GM12878 (cell line): Measurements from ENCODE around the gene RAB26. TPM values are rescaled to one million over a fixed set of nuclear protein-coding genes. Genes with fewer than 3 reads are reported as not detected.

ENCODE experiments used
- ATAC-seq: fragments of 200-7000 bp; cut with Tn5 transposase; 3 replicates; pipeline ENCODE4 v1.9.1; 2020; ENCODE audit warnings: mild to moderate bottlenecking, moderate library complexity
- BruUV-seq: library from RNA; stranded (reverse); fragments of 400-500 nt; replicated peaks from 2 replicates; lab custom pipeline; 2021; lab: Mats Ljungman, UMichigan
- CTCF ChIA-PET: fragments of 300-600 bp; sonication (Branson Sonifier 250); formaldehyde crosslinking; extraction: SDS; loops from one replicate; lab custom pipeline; 2021; ENCODE audit warnings: inconsistent platforms; lab: Yijun Ruan, JAX
- POLR2A ChIA-PET: fragments of 350-600 bp; formaldehyde crosslinking; extraction: SDS; loops from one replicate; lab custom pipeline; 2021; ENCODE audit warnings: inconsistent platforms; lab: Charles Lee
- RAD21 ChIA-PET: fragments of 300-600 bp; sonication (Branson Sonifier 250); formaldehyde crosslinking; loops from one replicate; lab custom pipeline; 2023; ENCODE audit warnings: antibody characterized with exemption; ENCODE audit not compliant: unreplicated experiment; lab: Charles Lee
- SMC1A ChIA-PET: fragments of 300-600 bp; sonication (Branson Sonifier 250); formaldehyde crosslinking; loops from one replicate; lab custom pipeline; 2023; ENCODE audit not compliant: unreplicated experiment, uncharacterized antibody; lab: Charles Lee
- DNase-seq: peaks from one replicate; pipeline ENCODE4 v3.0.0-alpha.2; 2011; ENCODE audit warnings: low read depth, low spot score
- FAIRE-seq: peaks from 3 replicates; lab custom pipeline; 2011; peaks lifted over from hg19 to GRCh38; lab: Jason Lieb, UNC
- H2AFZ ChIP-seq: 2 replicates; pipeline ENCODE4 v1.6.0; 2011; ENCODE audit warnings: low read depth, low read length, control low read depth; ENCODE audit not compliant: control insufficient read depth
- H3K27ac ChIP-seq: 2 replicates; pipeline ENCODE4 v1.5.1; 2011; ENCODE audit warnings: control low read depth; ENCODE audit not compliant: control insufficient read depth, insufficient read depth
- H3K27me3 ChIP-seq, 2 experiments: replicated peaks in 1 of 2; 2 replicates each; pipeline versions ENCODE4 v1.6.0 to v1.6.1; 2011; ENCODE audit warnings: low read length in 1 of 2; ENCODE audit not compliant: control insufficient read depth in 2 of 2, insufficient read depth in 2 of 2
- H3K36me3 ChIP-seq, 2 experiments: 2 replicates each; pipeline ENCODE4 v1.5.1; 2011; ENCODE audit warnings: low read length in 1 of 2; ENCODE audit not compliant: control insufficient read depth in 2 of 2, insufficient read depth in 2 of 2
- H3K4me1 ChIP-seq: 2 replicates; pipeline ENCODE4 v1.6.1; 2011; ENCODE audit warnings: mild to moderate bottlenecking, low read length, moderate library complexity, mixed read lengths; ENCODE audit not compliant: control insufficient read depth, insufficient read depth
- H3K4me2 ChIP-seq: 2 replicates; pipeline ENCODE4 v1.6.0; 2011; ENCODE audit warnings: control low read depth; ENCODE audit not compliant: control insufficient read depth, insufficient read depth
- H3K4me3 ChIP-seq: fragments of 200-600 bp; sonication (generic); 2 replicates; pipeline ENCODE4 v1.5.1; 2016
- H3K79me2 ChIP-seq: 2 replicates; pipeline ENCODE4 v1.6.0; 2011; ENCODE audit warnings: low read length; ENCODE audit not compliant: control insufficient read depth, insufficient read depth
- H3K9ac ChIP-seq: 2 replicates; pipeline ENCODE4 v1.8.0; 2011; ENCODE audit warnings: low read length, control low read depth, mixed read lengths; ENCODE audit not compliant: control insufficient read depth, insufficient read depth
- H3K9me3 ChIP-seq: replicated peaks from 3 replicates; pipeline ENCODE4 v1.5.1; 2011; ENCODE audit warnings: mild to moderate bottlenecking, low read length; ENCODE audit not compliant: control insufficient read depth, insufficient read depth
- H4K20me1 ChIP-seq: 2 replicates; pipeline ENCODE4 v1.6.0; 2011; ENCODE audit not compliant: control insufficient read depth, insufficient read depth
- BCLAF1 ChIP-seq: fragments of 450-650 bp; IDR thresholded peaks from 2 replicates; pipeline ENCODE4 v1.6.1; 2017; ENCODE audit warnings: antibody characterized with exemption, mild to moderate bottlenecking, moderate library complexity
- CHD1 ChIP-seq: IDR thresholded peaks from 2 replicates; pipeline ENCODE4 v1.6.1; 2012; ENCODE audit warnings: low read depth, low read length, improper control_type of control experiment
- EP300 ChIP-seq, 2 experiments: fragments of 150-350 bp in 1 of 2; IDR thresholded peaks; 2 replicates each; pipeline ENCODE4 v1.6.1; 2011 to 2012; ENCODE audit warnings: low read depth in 2 of 2, low read length in 2 of 2, borderline replicate concordance in 1 of 2, improper control_type of control experiment in 1 of 2, inconsistent platforms in 1 of 2; ENCODE audit not compliant: control insufficient read depth in 1 of 2
- IRF3 ChIP-seq: fragments of 450-650 bp; IDR thresholded peaks from 2 replicates; pipeline ENCODE4 v1.6.1; 2014; ENCODE audit warnings: mild to moderate bottlenecking
- KAT2A ChIP-seq: conservative IDR thresholded peaks from 2 replicates; pipeline ENCODE4 v1.6.1; 2011; ENCODE audit warnings: low read depth, low read length; ENCODE audit not compliant: control insufficient read depth
- MAX ChIP-seq: IDR thresholded peaks from 2 replicates; pipeline ENCODE4 v1.6.1; 2012; ENCODE audit warnings: low read depth, low read length, improper control_type of control experiment
- NKRF ChIP-seq: fragments of 450-650 bp; conservative IDR thresholded peaks from 2 replicates; pipeline ENCODE4 v1.6.1; 2017; ENCODE audit warnings: mild to moderate bottlenecking, moderate library complexity
- POLR2AphosphoS2 ChIP-seq: IDR thresholded peaks from 2 replicates; pipeline ENCODE4 v1.6.1; 2011; ENCODE audit warnings: low read depth, mild to moderate bottlenecking, low read length, improper control_type of control experiment, moderate library complexity
- STAT1 ChIP-seq: fragments of 450-650 bp; conservative IDR thresholded peaks from 2 replicates; pipeline ENCODE4 v1.6.1; 2014; ENCODE audit warnings: antibody characterized with exemption, mild to moderate bottlenecking
- TCF3 ChIP-seq: IDR thresholded peaks from 2 replicates; pipeline ENCODE4 v1.6.1; 2012; ENCODE audit warnings: low read depth, mild to moderate bottlenecking, low read length, borderline replicate concordance; ENCODE audit not compliant: insufficient read depth
- WGBS: methylation state at CpG from one replicate; pipeline ENCODE4 v1.1.6; 2016; ENCODE audit warnings: low lambda C conversion rate; ENCODE audit not compliant: insufficient replicate concordance, insufficient coverage; ENCODE audit errors: missing lambda C conversion rate; 5-methylcytosine and 5-hydroxymethylcytosine counted together
- in situ Hi-C: fragments of 300-500 bp; cut with MboI; formaldehyde crosslinking; loops from 9 replicates; pipeline ENCODE4 v1.14.3; 2018; ENCODE audit warnings: mixed read lengths
- intact Hi-C: fragments of 100-400 bp; cut with micrococcal nuclease; formaldehyde crosslinking; loops from one replicate; pipeline ENCODE4 v1.14.2; 2022; ENCODE audit not compliant: unreplicated experiment
- polyA plus RNA-seq, 11 experiments: library from polyadenylated mRNA; depleted of rRNA in 4 of 11; unstranded in 6 of 11; stranded (reverse) in 5 of 11; fragments of >200 nt; fragmentation: Nextera tagmentation in 4 of 11; fragmentation: Illumina TruSeq in 1 of 11; extraction: Ambion mirVana in 4 of 11; extraction: Trizol in 1 of 11; gene quantifications; 1 replicate in 1 of 11; 2 replicates in 10 of 11; pipeline versions ENCODE4 v1.2.1 to v1.2.3, GENCODE V29; 2011 to 2016; ENCODE audit warnings: inconsistent platforms in 2 of 11, missing spikeins in 2 of 11, low read depth in 1 of 11
- total RNA-seq, 4 experiments: library from RNA; depleted of rRNA in 3 of 4; stranded (reverse); fragments of >200 nt in 3 of 4; fragmentation: Illumina TruSeq in 1 of 4; extraction: Trizol in 1 of 4; gene quantifications; 2 replicates each; pipeline versions ENCODE4 v1.2.1 to v1.2.3, GENCODE V29; 2013 to 2021
- TF ChIP-seq, protein P1 (sequence below): IDR thresholded peaks from 2 replicates; pipeline ENCODE4 v1.6.1; 2012; ENCODE audit warnings: mild to moderate bottlenecking, low read depth, low read length

Gene RAB26
- total and polyA plus RNA-seq, 10 of the 15 experiments (the other 5 are each of a cell fraction or from before 2014, with no cell fraction given): 0.13 to 4.5 (median 0.33) TPM; not detected in 1

DNA sequence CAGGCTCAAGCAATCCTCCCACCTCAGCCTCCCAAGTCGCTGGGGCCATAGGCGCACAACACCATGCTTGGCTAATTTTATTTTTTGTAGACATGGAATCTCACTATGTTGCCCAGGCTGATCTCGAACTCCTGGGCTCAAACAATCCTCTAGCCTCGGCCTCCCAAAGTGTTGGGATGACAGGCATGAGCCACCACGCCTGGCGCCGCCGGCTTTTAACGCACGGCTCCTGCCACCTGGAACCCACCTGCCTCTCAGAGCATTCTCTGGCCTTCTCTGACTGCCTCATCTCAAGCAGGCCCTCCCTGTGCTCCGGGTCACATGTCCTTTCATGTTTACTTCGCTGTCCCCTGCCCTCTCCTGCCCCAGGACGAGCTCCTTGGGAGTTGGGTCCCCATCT, 37.6 kb downstream of the RAB26 start (continued):
- TF ChIP-seq NKRF (no peak), POLR2AphosphoS2 (no peak), KAT2A (no peak), CHD1 (no peak), IRF3 (no peak), BCLAF1 (no peak)
- TF ChIP-seq, all 136 proteins: peak for 0

DNA sequence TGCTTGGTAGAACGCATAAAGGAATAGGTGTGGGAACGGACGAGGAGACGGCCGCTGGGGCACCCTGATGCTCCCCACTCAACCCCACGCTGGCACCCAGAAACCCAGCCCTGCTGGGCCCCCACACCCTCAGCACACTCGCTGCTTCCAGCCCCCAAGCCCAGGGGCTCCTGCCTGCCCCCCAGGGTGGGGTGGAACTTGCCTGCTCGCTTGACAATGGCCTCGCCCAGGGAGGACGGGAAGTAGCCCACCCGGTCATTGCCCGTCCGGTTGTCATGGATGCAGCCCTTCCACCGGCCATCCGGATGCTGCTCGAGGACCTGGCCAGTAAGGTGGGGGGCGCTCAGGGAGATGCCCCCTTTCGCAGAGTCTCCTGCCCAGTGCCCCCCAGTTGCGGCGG, 38.1 kb downstream of the RAB26 start:
- WGBS: 61% methylated on average over 20 of the region's 20 CpGs
- CTCF ChIA-PET: no interaction called here
- Histone ChIP-seq H4K20me1 (no peaks in the 10 kb centered on the region), H3K9ac (no peak overlapping the region), H3K27me3 (no peaks in the 10 kb centered on the region; a peak in 1 of 4 replicates), H3K36me3 (no peaks in the 10 kb centered on the region), H3K4me1 (no peaks in the 10 kb centered on the region), H3K4me3 (no peak overlapping the region), H3K4me2 (no peak overlapping the region), H2AFZ (no peak overlapping the region), H3K27ac (no peak overlapping the region), H3K79me2 (no peaks in the 10 kb centered on the region), H3K9me3 (no peaks in the 10 kb centered on the region)
- POLR2A ChIA-PET: no interaction called here
- TF ChIP-seq TCF3: no peak
- TF ChIP-seq MAX: no peak
- no peak for TF ChIP-seq EP300 (IDR thresholded peaks at IDR 0.05; ENCODE audit: borderline replicate concordance in 1 of 2, control insufficient read depth in 1 of 2, low read depth in 2 of 2, low read length in 2 of 2)
- TF ChIP-seq, protein P1, sequence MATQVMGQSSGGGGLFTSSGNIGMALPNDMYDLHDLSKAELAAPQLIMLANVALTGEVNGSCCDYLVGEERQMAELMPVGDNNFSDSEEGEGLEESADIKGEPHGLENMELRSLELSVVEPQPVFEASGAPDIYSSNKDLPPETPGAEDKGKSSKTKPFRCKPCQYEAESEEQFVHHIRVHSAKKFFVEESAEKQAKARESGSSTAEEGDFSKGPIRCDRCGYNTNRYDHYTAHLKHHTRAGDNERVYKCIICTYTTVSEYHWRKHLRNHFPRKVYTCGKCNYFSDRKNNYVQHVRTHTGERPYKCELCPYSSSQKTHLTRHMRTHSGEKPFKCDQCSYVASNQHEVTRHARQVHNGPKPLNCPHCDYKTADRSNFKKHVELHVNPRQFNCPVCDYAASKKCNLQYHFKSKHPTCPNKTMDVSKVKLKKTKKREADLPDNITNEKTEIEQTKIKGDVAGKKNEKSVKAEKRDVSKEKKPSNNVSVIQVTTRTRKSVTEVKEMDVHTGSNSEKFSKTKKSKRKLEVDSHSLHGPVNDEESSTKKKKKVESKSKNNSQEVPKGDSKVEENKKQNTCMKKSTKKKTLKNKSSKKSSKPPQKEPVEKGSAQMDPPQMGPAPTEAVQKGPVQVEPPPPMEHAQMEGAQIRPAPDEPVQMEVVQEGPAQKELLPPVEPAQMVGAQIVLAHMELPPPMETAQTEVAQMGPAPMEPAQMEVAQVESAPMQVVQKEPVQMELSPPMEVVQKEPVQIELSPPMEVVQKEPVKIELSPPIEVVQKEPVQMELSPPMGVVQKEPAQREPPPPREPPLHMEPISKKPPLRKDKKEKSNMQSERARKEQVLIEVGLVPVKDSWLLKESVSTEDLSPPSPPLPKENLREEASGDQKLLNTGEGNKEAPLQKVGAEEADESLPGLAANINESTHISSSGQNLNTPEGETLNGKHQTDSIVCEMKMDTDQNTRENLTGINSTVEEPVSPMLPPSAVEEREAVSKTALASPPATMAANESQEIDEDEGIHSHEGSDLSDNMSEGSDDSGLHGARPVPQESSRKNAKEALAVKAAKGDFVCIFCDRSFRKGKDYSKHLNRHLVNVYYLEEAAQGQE: no peak
- TF ChIP-seq STAT1: no peak
- intact Hi-C loops (no loop called here), in situ Hi-C loops (no loop called here)
- DNase-seq (no peak), FAIRE-seq (no peak), ATAC-seq (no peak)
- SMC1A ChIA-PET: no interaction called here
- BruUV-seq: no TSS peak
- RAD21 ChIA-PET: no interaction called here
